ENCODE results near the gene FHOD1. TPM values are rescaled to one million over a fixed set of nuclear protein-coding genes. Genes with fewer than 3 reads are reported as not detected.
A peak's percentile ranks its signal among the peaks of the same experiment; 100 is the strongest.

The FHOD1 gene
- total and polyA plus RNA-seq, 2 of the 13 experiments (the other 11 are each of a cell fraction or from before 2014, with no cell fraction given), result 20.0 to 20.8 TPM

GRCh38 chr16:67184995-67185650 lies 62.2 kb downstream of the FHOD1 start (continued):
- no peak for TF ChIP-seq HNRNPK (IDR thresholded peaks at IDR 0.05; ENCODE audit: low read depth, low read length, poor library complexity, severe bottlenecking)
- TF ChIP-seq E2F2 (CRISPR knock-in tag; IDR thresholded peaks at IDR 0.05; ENCODE audit: borderline replicate concordance), result no peak
- TF ChIP-seq FLYWCH1 (CRISPR knock-in tag; IDR thresholded peaks at IDR 0.05), result peak; percentile 69; the same call in 1 of the 2 replicates
- TF ChIP-seq ZFP62 (CRISPR knock-in tag; IDR thresholded peaks at IDR 0.05), result no peak
- TF ChIP-seq ZNF564 (CRISPR knock-in tag; IDR thresholded peaks at IDR 0.05), result no peak
- no peak for TF ChIP-seq MBD4 (IDR thresholded peaks at IDR 0.05; ENCODE audit: borderline replicate concordance, low read length)
- no peak for TF ChIP-seq CEBPZ (IDR thresholded peaks at IDR 0.05; ENCODE audit: low read length)
- TF ChIP-seq TCF7 (IDR thresholded peaks at IDR 0.05; ENCODE audit: low read depth), result no peak
- no peak; the same call in 1 of the 2 replicates for TF ChIP-seq PRDM4 (CRISPR knock-in tag; IDR thresholded peaks at IDR 0.05; ENCODE audit: borderline replicate concordance)
- peak; percentile 86 for TF ChIP-seq ZIK1 (CRISPR knock-in tag; IDR thresholded peaks at IDR 0.05; ENCODE audit: borderline replicate concordance, low read depth)
- TF ChIP-seq ZNF335 (CRISPR knock-in tag; IDR thresholded peaks at IDR 0.05), result 0 out of 2 replicates have a peak, but pooled peaks have one; percentile 72
- no peak for TF ChIP-seq CBX2 (IDR thresholded peaks at IDR 0.05; ENCODE audit: low read depth, low read length)
- TF ChIP-seq CBX2 (CRISPR knock-in tag; IDR thresholded peaks at IDR 0.05; ENCODE audit: low read depth), result 0 out of 2 replicates have a peak, but pooled peaks have one; percentile 33
- TF ChIP-seq ZNF12 (CRISPR knock-in tag; IDR thresholded peaks at IDR 0.05), result peak; percentile 86
- no peak; the same call in 1 of the 2 replicates for TF ChIP-seq ZNF607 (CRISPR knock-in tag; IDR thresholded peaks at IDR 0.05; ENCODE audit: borderline replicate concordance)
- peak in 1 of 2 experiments; percentile 36; a peak in 1 of 4 replicates for TF ChIP-seq ATF4 (CRISPR knock-in tag; IDR thresholded peaks at IDR 0.05)
- TF ChIP-seq ZNF782 (CRISPR knock-in tag; IDR thresholded peaks at IDR 0.05; ENCODE audit: borderline replicate concordance), result peak; percentile 51; the same call in 1 of the 2 replicates
- TF ChIP-seq TRIM22 (IDR thresholded peaks at IDR 0.05), result no peak
- TF ChIP-seq ZNF530 (CRISPR knock-in tag; IDR thresholded peaks at IDR 0.05; ENCODE audit: low read depth), result no peak
- TF ChIP-seq ZNF274 (CRISPR knock-in tag; IDR thresholded peaks at IDR 0.05), result peak; percentile 95
